ENCODE results near the gene PAK6.

- TF ChIP-seq POLR2A (IDR thresholded peaks at IDR 0.05; ENCODE audit: low read depth, low read length), result no peak
- TF ChIP-seq TAF1 (IDR thresholded peaks at IDR 0.05; ENCODE audit: low read depth, low read length), result no peak
- TF ChIP-seq POLR2AphosphoS5 (IDR thresholded peaks at IDR 0.05; ENCODE audit: low read depth, low read length), result no peak
- no peak for TF ChIP-seq PAX5 (IDR thresholded peaks at IDR 0.05; ENCODE audit: insufficient read depth, low read length, severe bottlenecking)
- no peak for TF ChIP-seq POU2F2 (IDR thresholded peaks at IDR 0.05; ENCODE audit: low read depth, low read length)
Measured at GRCh38 chr15:40248006-40248783, 9.3 kb downstream of the PAK6 start.

Data from GM12891 (cell line).